Liver (tissue), 9 donors: Measurements from ENCODE around the gene OR6C65. TPM values are rescaled to one million over a fixed set of nuclear protein-coding genes. Genes with fewer than 3 reads are reported as not detected.

Experiments used
- DNase-seq: peaks from one replicate; pipeline ENCODE4 v3.0.0-alpha.2; 2017; ENCODE audit warnings: low spot score
- H3K27ac ChIP-seq, 2 donors: one replicate each; pipeline ENCODE4 v1.7.0; 2013; ENCODE audit warnings: inconsistent platforms in 2 of 2, low read length in 2 of 2, control low read depth in 1 of 2, low read depth in 1 of 2, mild to moderate bottlenecking in 1 of 2
- H3K27me3 ChIP-seq, 4 donors: one replicate each; pipeline versions ENCODE4 v1.6.1 to v1.7.0; 2013; ENCODE audit warnings: low read length in 3 of 4, inconsistent platforms in 1 of 4, mild to moderate bottlenecking in 1 of 4, moderate library complexity in 1 of 4; ENCODE audit not compliant: control insufficient read depth in 4 of 4, insufficient read depth in 4 of 4
- H3K36me3 ChIP-seq, 4 donors: one replicate each; pipeline versions ENCODE4 v1.6.1 to v1.7.0; 2013; ENCODE audit warnings: low read length in 3 of 4, mild to moderate bottlenecking in 3 of 4, low read depth in 1 of 4, moderate library complexity in 1 of 4; ENCODE audit not compliant: control insufficient read depth in 4 of 4, insufficient read depth in 3 of 4
- H3K4me1 ChIP-seq, 4 donors: one replicate each; pipeline versions ENCODE4 v1.6.1 to v1.7.0; 2013; ENCODE audit warnings: low read length in 3 of 4, mild to moderate bottlenecking in 3 of 4, moderate library complexity in 1 of 4; ENCODE audit not compliant: control insufficient read depth in 4 of 4, insufficient read depth in 4 of 4
- H3K4me3 ChIP-seq, 3 donors: one replicate each; pipeline versions ENCODE4 v1.6.1 to v1.7.0; 2013; ENCODE audit warnings: low read length in 3 of 3, control low read depth in 1 of 3, low read depth in 1 of 3, mild to moderate bottlenecking in 1 of 3
- H3K9ac ChIP-seq, 2 donors: one replicate each; pipeline ENCODE4 v1.7.0; 2013; ENCODE audit warnings: low read length in 2 of 2, mild to moderate bottlenecking in 2 of 2, moderate library complexity in 2 of 2, control low read depth in 1 of 2, low read depth in 1 of 2
- H3K9me3 ChIP-seq, 4 donors: one replicate each; pipeline versions ENCODE4 v1.6.1 to v1.7.0; 2013; ENCODE audit warnings: low read length in 3 of 4; ENCODE audit not compliant: control insufficient read depth in 4 of 4
- CTCF ChIP-seq: fragments of 150-350 bp; IDR thresholded peaks from 2 replicates; pipeline ENCODE4 v1.5.1; 2017; ENCODE audit warnings: improper control_type of control experiment, low read depth, low read length; ENCODE audit not compliant: missing input control
- EGR1 ChIP-seq, 2 donors: IDR thresholded peaks; 2 replicates each; pipeline ENCODE4 v1.6.1; 2016 to 2018; ENCODE audit warnings: antibody characterized with exemption in 2 of 2, low read depth in 2 of 2
- FOXA1 ChIP-seq: IDR thresholded peaks from 2 replicates; pipeline ENCODE4 v1.6.1; 2016; ENCODE audit warnings: antibody characterized with exemption
- FOXA2 ChIP-seq: IDR thresholded peaks from 2 replicates; pipeline ENCODE4 v1.6.1; 2016; ENCODE audit warnings: antibody characterized with exemption
- GABPA ChIP-seq, 2 donors: IDR thresholded peaks in 1 of 2; conservative IDR thresholded peaks in 1 of 2; 2 replicates each; pipeline ENCODE4 v1.6.1; 2016; ENCODE audit warnings: antibody characterized with exemption in 2 of 2, mild to moderate bottlenecking in 1 of 2, moderate library complexity in 1 of 2
- HNF4A ChIP-seq, 2 donors: conservative IDR thresholded peaks; 2 replicates each; pipeline ENCODE4 v1.6.1; 2016; ENCODE audit warnings: antibody characterized with exemption in 2 of 2, mild to moderate bottlenecking in 2 of 2
- HNF4G ChIP-seq: IDR thresholded peaks from 2 replicates; pipeline ENCODE4 v1.6.1; 2016; ENCODE audit warnings: antibody characterized with exemption
- JUND ChIP-seq, 2 donors: IDR thresholded peaks; 2 replicates each; pipeline ENCODE4 v1.6.1; 2016; ENCODE audit warnings: antibody characterized with exemption in 2 of 2
- MAX ChIP-seq: IDR thresholded peaks from 2 replicates; pipeline ENCODE4 v1.6.1; 2016; ENCODE audit warnings: antibody characterized with exemption
- NR2F2 ChIP-seq: IDR thresholded peaks from 2 replicates; pipeline ENCODE4 v1.6.1; 2016; ENCODE audit warnings: antibody characterized with exemption
- RAD21 ChIP-seq, 2 donors: IDR thresholded peaks; 2 replicates each; pipeline ENCODE4 v1.6.1; 2016; ENCODE audit warnings: antibody characterized with exemption in 2 of 2, mild to moderate bottlenecking in 2 of 2
- REST ChIP-seq: IDR thresholded peaks from 2 replicates; pipeline ENCODE4 v1.6.1; 2016; ENCODE audit warnings: antibody characterized with exemption, mild to moderate bottlenecking
- RXRA ChIP-seq, 2 donors: IDR thresholded peaks; 2 replicates each; pipeline ENCODE4 v1.6.1; 2017 to 2018; ENCODE audit warnings: antibody characterized with exemption in 2 of 2, mild to moderate bottlenecking in 1 of 2
- SP1 ChIP-seq: IDR thresholded peaks from 2 replicates; pipeline ENCODE4 v1.6.1; 2018; ENCODE audit warnings: antibody characterized with exemption, mild to moderate bottlenecking
- TAF1 ChIP-seq: conservative IDR thresholded peaks from 2 replicates; pipeline ENCODE4 v1.6.1; 2016; ENCODE audit warnings: antibody characterized with exemption, mild to moderate bottlenecking
- YY1 ChIP-seq: IDR thresholded peaks from 2 replicates; pipeline ENCODE4 v1.6.1; 2016; ENCODE audit warnings: antibody characterized with exemption, mild to moderate bottlenecking
- ZBTB33 ChIP-seq: IDR thresholded peaks from 2 replicates; pipeline ENCODE4 v1.6.1; 2016; ENCODE audit warnings: antibody characterized with exemption
- WGBS: extraction: QIAGEN DNeasy Blood & Tissue Kit; methylation state at CpG from one replicate; pipeline ENCODE4 v1.1.7; 2013; 5-methylcytosine and 5-hydroxymethylcytosine counted together
- polyA plus RNA-seq, 2 donors: library from polyadenylated mRNA; stranded (reverse) in 1 of 2; unstranded in 1 of 2; fragments of 200-250 nt in 1 of 2; fragments of >200 nt in 1 of 2; fragmentation: Nextera tagmentation in 1 of 2; extraction: Ambion mirVana in 1 of 2; gene quantifications; one replicate each; pipeline versions ENCODE4 v1.2.1 to v1.2.3, GENCODE V29; 2013 to 2015
- total RNA-seq, 2 donors: library from RNA; depleted of rRNA; stranded (reverse); fragments of >200 nt; gene quantifications; one replicate each; pipeline ENCODE4 v1.2.3, GENCODE V29; 2014
- donor health status: healthy.
- donor health status: healthy.
- donor health status: healthy.
- donor health status: healthy.
- donor health status: healthy.

Gene OR6C65
- total and polyA plus RNA-seq, 4 donors: not detected

GRCh38 chr12:55372521-55372920 lies 27.8 kb upstream of the OR6C65 start:
- Histone ChIP-seq H3K9me3 (no peaks in the 10 kb centered on the region), H3K27ac (no peak overlapping the region), H3K36me3 (no peaks in the 10 kb centered on the region), H3K4me3 (no peak overlapping the region), H3K9ac (no peak overlapping the region), H3K27me3 (peaks cover 0 to 6% (median 0%) of the 10 kb centered on the region in 4 donors), H3K4me1 (no peaks in the 10 kb centered on the region)
- 74% methylated on average over 4 of the region's 4 CpGs for WGBS
- no peak for DNase-seq
- TF ChIP-seq GABPA (IDR thresholded peaks at IDR 0.05 in 1 of 2, conservative IDR thresholded peaks at IDR 0.05 in 1 of 2) (no peak), SP1 (no peak), FOXA2 (no peak), HNF4A (conservative IDR thresholded peaks at IDR 0.05) (no peak), MAX (no peak), YY1 (no peak), HNF4G (no peak), FOXA1 (no peak), REST (no peak), ZBTB33 (no peak), RXRA (IDR thresholded peaks at IDR 0.05) (no peak), EGR1 (IDR thresholded peaks at IDR 0.05; ENCODE audit: low read depth in 2 of 2) (no peak)

- Histone ChIP-seq H3K36me3 (no peaks in the 10 kb centered on the region), H3K27ac (no peak overlapping the region), H3K27me3 (no peaks in the 10 kb centered on the region), H3K4me3 (no peak overlapping the region), H3K4me1 (no peaks in the 10 kb centered on the region), H3K9ac (no peak overlapping the region), H3K9me3 (no peaks in the 10 kb centered on the region)
- TF ChIP-seq FOXA2 (no peak), HNF4G (no peak)
- no peak for DNase-seq
Observed at GRCh38 chr12:55385891-55386290, 14.4 kb upstream of the OR6C65 start.

- Histone ChIP-seq H3K4me1 (no peaks in the 10 kb centered on the region), H3K36me3 (no peaks in the 10 kb centered on the region), H3K9me3 (no peaks in the 10 kb centered on the region), H3K9ac (no peak overlapping the region), H3K27me3 (peaks cover 0 to 8% (median 0%) of the 10 kb centered on the region in 4 donors), H3K4me3 (no peak overlapping the region), H3K27ac (no peak overlapping the region)
- 89% methylated on average over 23 of the region's 23 CpGs for WGBS
- no peak for DNase-seq
- TF ChIP-seq TAF1 (no peak), JUND (IDR thresholded peaks at IDR 0.05) (no peak), NR2F2 (no peak), FOXA1 (no peak), HNF4A (conservative IDR thresholded peaks at IDR 0.05) (no peak), RXRA (IDR thresholded peaks at IDR 0.05) (no peak), YY1 (no peak), RAD21 (IDR thresholded peaks at IDR 0.05) (no peak), CTCF (no peak), SP1 (no peak), MAX (no peak), GABPA (IDR thresholded peaks at IDR 0.05 in 1 of 2, conservative IDR thresholded peaks at IDR 0.05 in 1 of 2) (no peak), EGR1 (IDR thresholded peaks at IDR 0.05; ENCODE audit: low read depth in 2 of 2) (no peak)
Observed at GRCh38 chr12:55392032-55392795, 8.1 kb upstream of the OR6C65 start.
